ENCODE measurements around the gene PDE4D.

PDE4D gene

GRCh38 chr5:59151162-59151889 is 742.2 kb downstream of the PDE4D start:
- DNase-seq = no peak

GRCh38 chr5:59149827-59150226 is 743.7 kb downstream of the PDE4D start:
- DNase-seq = no peak

GRCh38 chr5:59149271-59149670 is 744.3 kb downstream of the PDE4D start:
- no peak for DNase-seq

- no peak for DNase-seq
Observed at GRCh38 chr5:59146729-59147128, 746.8 kb downstream of the PDE4D start.

GRCh38 chr5:59143926-59144333 is 749.6 kb downstream of the PDE4D start:
- no peak for DNase-seq

- DNase-seq = no peak
Observed at GRCh38 chr5:59142927-59143326, 750.6 kb downstream of the PDE4D start.

GRCh38 chr5:59142138-59142537 is 751.4 kb downstream of the PDE4D start:
- DNase-seq = no peak

- DNase-seq = no peak
Observed at GRCh38 chr5:59140133-59140532, 753.4 kb downstream of the PDE4D start.

- no peak for DNase-seq
Observed at GRCh38 chr5:59139695-59140094, 753.8 kb downstream of the PDE4D start.

GRCh38 chr5:59138509-59138908 is 755.0 kb downstream of the PDE4D start:
- no peak for DNase-seq

- no peak for DNase-seq
Observed at GRCh38 chr5:59137846-59138245, 755.7 kb downstream of the PDE4D start.

- no peak for DNase-seq
Observed at GRCh38 chr5:59136549-59136948, 757.0 kb downstream of the PDE4D start.

GRCh38 chr5:59134471-59135163 is 758.9 kb downstream of the PDE4D start:
- no peak for DNase-seq

- DNase-seq = no peak
Observed at GRCh38 chr5:59133764-59134261, 759.7 kb downstream of the PDE4D start.

- DNase-seq = no peak
Observed at GRCh38 chr5:59132131-59132530, 761.4 kb downstream of the PDE4D start.

GRCh38 chr5:59130431-59130830 is 763.1 kb downstream of the PDE4D start:
- DNase-seq = no peak

- no peak for DNase-seq
Observed at GRCh38 chr5:59128646-59129290, 764.8 kb downstream of the PDE4D start.

GRCh38 chr5:59126708-59127573 is 766.6 kb downstream of the PDE4D start:
- no peak for DNase-seq

- no peak for DNase-seq
Observed at GRCh38 chr5:59126016-59126707, 767.4 kb downstream of the PDE4D start.

- DNase-seq = no peak
Observed at GRCh38 chr5:59125011-59125961, 768.2 kb downstream of the PDE4D start.

Measured in stimulated activated naive CD4-positive, alpha-beta T cell treated with Interleukin-2 at 50 U/mL for 16 hours (primary cell).